Liver (tissue), 9 donors: ENCODE data around the gene DIP2A. TPM values are rescaled to one million over a fixed set of nuclear protein-coding genes. Genes with fewer than 3 reads are reported as not detected.

Experiments
- DNase-seq: peaks from one replicate; pipeline ENCODE4 v3.0.0-alpha.2; 2017; ENCODE audit warnings: low spot score
- H3K27ac ChIP-seq, 2 donors: one replicate each; pipeline ENCODE4 v1.7.0; 2013; ENCODE audit warnings: inconsistent platforms in 2 of 2, low read length in 2 of 2, control low read depth in 1 of 2, low read depth in 1 of 2, mild to moderate bottlenecking in 1 of 2
- H3K27me3 ChIP-seq, 4 donors: one replicate each; pipeline versions ENCODE4 v1.6.1 to v1.7.0; 2013; ENCODE audit warnings: low read length in 3 of 4, inconsistent platforms in 1 of 4, mild to moderate bottlenecking in 1 of 4, moderate library complexity in 1 of 4; ENCODE audit not compliant: control insufficient read depth in 4 of 4, insufficient read depth in 4 of 4
- H3K36me3 ChIP-seq, 4 donors: one replicate each; pipeline versions ENCODE4 v1.6.1 to v1.7.0; 2013; ENCODE audit warnings: low read length in 3 of 4, mild to moderate bottlenecking in 3 of 4, low read depth in 1 of 4, moderate library complexity in 1 of 4; ENCODE audit not compliant: control insufficient read depth in 4 of 4, insufficient read depth in 3 of 4
- H3K4me1 ChIP-seq, 4 donors: one replicate each; pipeline versions ENCODE4 v1.6.1 to v1.7.0; 2013; ENCODE audit warnings: low read length in 3 of 4, mild to moderate bottlenecking in 3 of 4, moderate library complexity in 1 of 4; ENCODE audit not compliant: control insufficient read depth in 4 of 4, insufficient read depth in 4 of 4
- H3K4me3 ChIP-seq, 3 donors: one replicate each; pipeline versions ENCODE4 v1.6.1 to v1.7.0; 2013; ENCODE audit warnings: low read length in 3 of 3, control low read depth in 1 of 3, low read depth in 1 of 3, mild to moderate bottlenecking in 1 of 3
- H3K9ac ChIP-seq, 2 donors: one replicate each; pipeline ENCODE4 v1.7.0; 2013; ENCODE audit warnings: low read length in 2 of 2, mild to moderate bottlenecking in 2 of 2, moderate library complexity in 2 of 2, control low read depth in 1 of 2, low read depth in 1 of 2
- H3K9me3 ChIP-seq, 4 donors: one replicate each; pipeline versions ENCODE4 v1.6.1 to v1.7.0; 2013; ENCODE audit warnings: low read length in 3 of 4; ENCODE audit not compliant: control insufficient read depth in 4 of 4
- EGR1 ChIP-seq, 2 donors: IDR thresholded peaks; 2 replicates each; pipeline ENCODE4 v1.6.1; 2016 to 2018; ENCODE audit warnings: antibody characterized with exemption in 2 of 2, low read depth in 2 of 2
- FOXA1 ChIP-seq: IDR thresholded peaks from 2 replicates; pipeline ENCODE4 v1.6.1; 2016; ENCODE audit warnings: antibody characterized with exemption
- FOXA2 ChIP-seq: IDR thresholded peaks from 2 replicates; pipeline ENCODE4 v1.6.1; 2016; ENCODE audit warnings: antibody characterized with exemption
- GABPA ChIP-seq, 2 donors: IDR thresholded peaks in 1 of 2; conservative IDR thresholded peaks in 1 of 2; 2 replicates each; pipeline ENCODE4 v1.6.1; 2016; ENCODE audit warnings: antibody characterized with exemption in 2 of 2, mild to moderate bottlenecking in 1 of 2, moderate library complexity in 1 of 2
- HNF4A ChIP-seq, 2 donors: conservative IDR thresholded peaks; 2 replicates each; pipeline ENCODE4 v1.6.1; 2016; ENCODE audit warnings: antibody characterized with exemption in 2 of 2, mild to moderate bottlenecking in 2 of 2
- HNF4G ChIP-seq: IDR thresholded peaks from 2 replicates; pipeline ENCODE4 v1.6.1; 2016; ENCODE audit warnings: antibody characterized with exemption
- JUND ChIP-seq, 2 donors: IDR thresholded peaks; 2 replicates each; pipeline ENCODE4 v1.6.1; 2016; ENCODE audit warnings: antibody characterized with exemption in 2 of 2
- NR2F2 ChIP-seq: IDR thresholded peaks from 2 replicates; pipeline ENCODE4 v1.6.1; 2016; ENCODE audit warnings: antibody characterized with exemption
- RAD21 ChIP-seq, 2 donors: IDR thresholded peaks; 2 replicates each; pipeline ENCODE4 v1.6.1; 2016; ENCODE audit warnings: antibody characterized with exemption in 2 of 2, mild to moderate bottlenecking in 2 of 2
- RXRA ChIP-seq, 2 donors: IDR thresholded peaks; 2 replicates each; pipeline ENCODE4 v1.6.1; 2017 to 2018; ENCODE audit warnings: antibody characterized with exemption in 2 of 2, mild to moderate bottlenecking in 1 of 2
- SP1 ChIP-seq: IDR thresholded peaks from 2 replicates; pipeline ENCODE4 v1.6.1; 2018; ENCODE audit warnings: antibody characterized with exemption, mild to moderate bottlenecking
- TAF1 ChIP-seq: conservative IDR thresholded peaks from 2 replicates; pipeline ENCODE4 v1.6.1; 2016; ENCODE audit warnings: antibody characterized with exemption, mild to moderate bottlenecking
- YY1 ChIP-seq: IDR thresholded peaks from 2 replicates; pipeline ENCODE4 v1.6.1; 2016; ENCODE audit warnings: antibody characterized with exemption, mild to moderate bottlenecking
- WGBS: extraction: QIAGEN DNeasy Blood & Tissue Kit; methylation state at CpG from one replicate; pipeline ENCODE4 v1.1.7; 2013; 5-methylcytosine and 5-hydroxymethylcytosine counted together
- polyA plus RNA-seq, 2 donors: library from polyadenylated mRNA; stranded (reverse) in 1 of 2; unstranded in 1 of 2; fragments of 200-250 nt in 1 of 2; fragments of >200 nt in 1 of 2; fragmentation: Nextera tagmentation in 1 of 2; extraction: Ambion mirVana in 1 of 2; gene quantifications; one replicate each; pipeline versions ENCODE4 v1.2.1 to v1.2.3, GENCODE V29; 2013 to 2015
- total RNA-seq, 2 donors: library from RNA; depleted of rRNA; stranded (reverse); fragments of >200 nt; gene quantifications; one replicate each; pipeline ENCODE4 v1.2.3, GENCODE V29; 2014
- TF ChIP-seq, protein P1 (sequence below): IDR thresholded peaks from 2 replicates; pipeline ENCODE4 v1.6.1; 2016; ENCODE audit warnings: antibody characterized with exemption
- TF ChIP-seq, protein P2 (sequence below): fragments of 150-350 bp; IDR thresholded peaks from 2 replicates; pipeline ENCODE4 v1.5.1; 2017; ENCODE audit warnings: improper control_type of control experiment, low read depth, low read length; ENCODE audit not compliant: missing input control
- TF ChIP-seq, protein P3 (sequence below): IDR thresholded peaks from 2 replicates; pipeline ENCODE4 v1.6.1; 2016; ENCODE audit warnings: antibody characterized with exemption
- TF ChIP-seq, protein P4 (sequence below): IDR thresholded peaks from 2 replicates; pipeline ENCODE4 v1.6.1; 2016; ENCODE audit warnings: antibody characterized with exemption
- TF ChIP-seq, protein P5 (sequence below): IDR thresholded peaks from 2 replicates; pipeline ENCODE4 v1.6.1; 2016; ENCODE audit warnings: antibody characterized with exemption, mild to moderate bottlenecking
- donor health status: healthy.
- donor health status: healthy.
- donor health status: healthy.
- donor health status: healthy.
- donor health status: healthy.

Gene DIP2A
- total and polyA plus RNA-seq, 4 donors = 3.8 to 21.7 (median 7.5) TPM

DNA sequence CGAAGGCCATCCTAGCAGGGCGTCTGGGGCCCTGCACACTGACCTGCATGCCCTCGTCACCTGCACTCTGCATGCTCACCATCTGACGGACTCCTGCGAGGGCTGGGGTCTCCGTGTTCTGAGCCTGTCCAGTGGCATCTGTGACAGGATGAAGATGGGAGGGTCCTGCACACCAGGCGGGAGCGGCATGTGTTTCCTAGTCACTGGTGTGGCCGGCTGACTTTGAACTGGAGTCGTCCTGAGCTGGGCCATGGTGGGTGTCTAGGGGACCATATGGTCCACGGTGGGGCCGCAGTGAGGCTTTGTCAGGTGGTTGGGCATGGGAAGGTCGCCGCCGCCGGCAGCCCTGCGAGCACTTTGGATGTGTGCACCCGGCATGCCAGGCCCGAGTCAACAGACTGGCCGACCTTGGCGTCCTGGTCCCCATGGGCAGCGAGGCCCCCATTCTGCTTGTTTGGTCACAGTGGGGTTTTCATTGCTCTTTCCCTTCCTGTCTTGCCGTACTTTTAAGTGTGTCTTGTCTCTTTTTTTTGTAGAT, 16.7 kb upstream of the DIP2A start:
- no peak for DNase-seq
- H3K4me1 ChIP-seq = no peaks in the 10 kb centered on the region
- no peaks in the 10 kb centered on the region for H3K27me3 ChIP-seq
- no peak overlapping the region for H3K4me3 ChIP-seq
- H3K9me3 ChIP-seq = no peaks in the 10 kb centered on the region
- TF ChIP-seq, protein P1, sequence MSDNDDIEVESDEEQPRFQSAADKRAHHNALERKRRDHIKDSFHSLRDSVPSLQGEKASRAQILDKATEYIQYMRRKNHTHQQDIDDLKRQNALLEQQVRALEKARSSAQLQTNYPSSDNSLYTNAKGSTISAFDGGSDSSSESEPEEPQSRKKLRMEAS = no peak
- TF ChIP-seq, protein P2, sequence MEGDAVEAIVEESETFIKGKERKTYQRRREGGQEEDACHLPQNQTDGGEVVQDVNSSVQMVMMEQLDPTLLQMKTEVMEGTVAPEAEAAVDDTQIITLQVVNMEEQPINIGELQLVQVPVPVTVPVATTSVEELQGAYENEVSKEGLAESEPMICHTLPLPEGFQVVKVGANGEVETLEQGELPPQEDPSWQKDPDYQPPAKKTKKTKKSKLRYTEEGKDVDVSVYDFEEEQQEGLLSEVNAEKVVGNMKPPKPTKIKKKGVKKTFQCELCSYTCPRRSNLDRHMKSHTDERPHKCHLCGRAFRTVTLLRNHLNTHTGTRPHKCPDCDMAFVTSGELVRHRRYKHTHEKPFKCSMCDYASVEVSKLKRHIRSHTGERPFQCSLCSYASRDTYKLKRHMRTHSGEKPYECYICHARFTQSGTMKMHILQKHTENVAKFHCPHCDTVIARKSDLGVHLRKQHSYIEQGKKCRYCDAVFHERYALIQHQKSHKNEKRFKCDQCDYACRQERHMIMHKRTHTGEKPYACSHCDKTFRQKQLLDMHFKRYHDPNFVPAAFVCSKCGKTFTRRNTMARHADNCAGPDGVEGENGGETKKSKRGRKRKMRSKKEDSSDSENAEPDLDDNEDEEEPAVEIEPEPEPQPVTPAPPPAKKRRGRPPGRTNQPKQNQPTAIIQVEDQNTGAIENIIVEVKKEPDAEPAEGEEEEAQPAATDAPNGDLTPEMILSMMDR = no peak
- TF ChIP-seq RAD21 (IDR thresholded peaks at IDR 0.05) = no peak
- TF ChIP-seq EGR1 (IDR thresholded peaks at IDR 0.05; ENCODE audit: low read depth in 2 of 2) = no peak
- TF ChIP-seq TAF1 = no peak
- TF ChIP-seq, protein P3, sequence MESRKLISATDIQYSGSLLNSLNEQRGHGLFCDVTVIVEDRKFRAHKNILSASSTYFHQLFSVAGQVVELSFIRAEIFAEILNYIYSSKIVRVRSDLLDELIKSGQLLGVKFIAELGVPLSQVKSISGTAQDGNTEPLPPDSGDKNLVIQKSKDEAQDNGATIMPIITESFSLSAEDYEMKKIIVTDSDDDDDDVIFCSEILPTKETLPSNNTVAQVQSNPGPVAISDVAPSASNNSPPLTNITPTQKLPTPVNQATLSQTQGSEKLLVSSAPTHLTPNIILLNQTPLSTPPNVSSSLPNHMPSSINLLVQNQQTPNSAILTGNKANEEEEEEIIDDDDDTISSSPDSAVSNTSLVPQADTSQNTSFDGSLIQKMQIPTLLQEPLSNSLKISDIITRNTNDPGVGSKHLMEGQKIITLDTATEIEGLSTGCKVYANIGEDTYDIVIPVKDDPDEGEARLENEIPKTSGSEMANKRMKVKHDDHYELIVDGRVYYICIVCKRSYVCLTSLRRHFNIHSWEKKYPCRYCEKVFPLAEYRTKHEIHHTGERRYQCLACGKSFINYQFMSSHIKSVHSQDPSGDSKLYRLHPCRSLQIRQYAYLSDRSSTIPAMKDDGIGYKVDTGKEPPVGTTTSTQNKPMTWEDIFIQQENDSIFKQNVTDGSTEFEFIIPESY = no peak
- TF ChIP-seq, protein P4, sequence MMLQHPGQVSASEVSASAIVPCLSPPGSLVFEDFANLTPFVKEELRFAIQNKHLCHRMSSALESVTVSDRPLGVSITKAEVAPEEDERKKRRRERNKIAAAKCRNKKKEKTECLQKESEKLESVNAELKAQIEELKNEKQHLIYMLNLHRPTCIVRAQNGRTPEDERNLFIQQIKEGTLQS = no peak
- TF ChIP-seq JUND (IDR thresholded peaks at IDR 0.05) = no peak
- no peak for TF ChIP-seq SP1
- no peak for TF ChIP-seq NR2F2
- TF ChIP-seq FOXA2 = no peak
- no peak for TF ChIP-seq HNF4G
- TF ChIP-seq FOXA1 = no peak
- no peak for TF ChIP-seq GABPA (IDR thresholded peaks at IDR 0.05 in 1 of 2, conservative IDR thresholded peaks at IDR 0.05 in 1 of 2)
- TF ChIP-seq RXRA (IDR thresholded peaks at IDR 0.05) = no peak
- TF ChIP-seq HNF4A (conservative IDR thresholded peaks at IDR 0.05) = no peak
- H3K9ac ChIP-seq = no peak overlapping the region
- H3K27ac ChIP-seq = no peak overlapping the region
- peaks cover 4 to 61% (median 24%) of the 10 kb centered on the region in 4 donors for H3K36me3 ChIP-seq
- 96% methylated on average over 23 of the region's 23 CpGs for WGBS

DNA sequence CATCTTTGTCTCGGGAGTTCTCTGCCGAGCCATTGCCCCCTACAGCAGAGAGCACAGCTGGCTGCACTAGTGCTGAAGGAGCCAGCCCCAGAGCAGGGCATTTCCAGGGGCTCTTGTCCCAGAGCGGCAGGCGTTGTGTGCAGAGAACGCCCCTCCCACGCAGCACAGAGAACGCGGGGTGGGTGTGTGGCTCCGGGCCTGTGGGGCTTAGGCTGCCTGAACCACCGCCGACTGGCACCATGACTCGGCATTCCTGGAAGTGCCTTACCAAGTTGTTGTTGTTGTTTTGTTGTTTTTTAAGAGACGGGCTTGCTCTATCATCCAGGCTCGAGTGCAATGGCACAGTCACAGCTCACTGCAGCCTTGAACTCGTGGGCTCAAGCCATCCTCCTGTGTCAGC, 15.8 kb upstream of the DIP2A start:
- 86% methylated on average over 15 of the region's 15 CpGs for WGBS

More for the DNA sequence above, 15.8 kb upstream of the DIP2A start:
- Histone ChIP-seq H3K9me3 (no peaks in the 10 kb centered on the region), H3K9ac (no peak overlapping the region), H3K27ac (no peak overlapping the region), H3K36me3 (peaks cover 4 to 55% (median 22%) of the 10 kb centered on the region in 4 donors), H3K4me3 (no peak overlapping the region), H3K4me1 (peaks cover 0 to under 1% (median 0%) of the 10 kb centered on the region in 4 donors), H3K27me3 (no peaks in the 10 kb centered on the region)
- no peak for DNase-seq
- TF ChIP-seq FOXA2 (no peak), RXRA (IDR thresholded peaks at IDR 0.05) (no peak), HNF4A (conservative IDR thresholded peaks at IDR 0.05) (no peak), YY1 (no peak), HNF4G (no peak), GABPA (IDR thresholded peaks at IDR 0.05 in 1 of 2, conservative IDR thresholded peaks at IDR 0.05 in 1 of 2) (no peak), EGR1 (IDR thresholded peaks at IDR 0.05; ENCODE audit: low read depth in 2 of 2) (no peak)
- TF ChIP-seq, protein P3 = no peak
- TF ChIP-seq, protein P4 = no peak
- TF ChIP-seq, protein P5, sequence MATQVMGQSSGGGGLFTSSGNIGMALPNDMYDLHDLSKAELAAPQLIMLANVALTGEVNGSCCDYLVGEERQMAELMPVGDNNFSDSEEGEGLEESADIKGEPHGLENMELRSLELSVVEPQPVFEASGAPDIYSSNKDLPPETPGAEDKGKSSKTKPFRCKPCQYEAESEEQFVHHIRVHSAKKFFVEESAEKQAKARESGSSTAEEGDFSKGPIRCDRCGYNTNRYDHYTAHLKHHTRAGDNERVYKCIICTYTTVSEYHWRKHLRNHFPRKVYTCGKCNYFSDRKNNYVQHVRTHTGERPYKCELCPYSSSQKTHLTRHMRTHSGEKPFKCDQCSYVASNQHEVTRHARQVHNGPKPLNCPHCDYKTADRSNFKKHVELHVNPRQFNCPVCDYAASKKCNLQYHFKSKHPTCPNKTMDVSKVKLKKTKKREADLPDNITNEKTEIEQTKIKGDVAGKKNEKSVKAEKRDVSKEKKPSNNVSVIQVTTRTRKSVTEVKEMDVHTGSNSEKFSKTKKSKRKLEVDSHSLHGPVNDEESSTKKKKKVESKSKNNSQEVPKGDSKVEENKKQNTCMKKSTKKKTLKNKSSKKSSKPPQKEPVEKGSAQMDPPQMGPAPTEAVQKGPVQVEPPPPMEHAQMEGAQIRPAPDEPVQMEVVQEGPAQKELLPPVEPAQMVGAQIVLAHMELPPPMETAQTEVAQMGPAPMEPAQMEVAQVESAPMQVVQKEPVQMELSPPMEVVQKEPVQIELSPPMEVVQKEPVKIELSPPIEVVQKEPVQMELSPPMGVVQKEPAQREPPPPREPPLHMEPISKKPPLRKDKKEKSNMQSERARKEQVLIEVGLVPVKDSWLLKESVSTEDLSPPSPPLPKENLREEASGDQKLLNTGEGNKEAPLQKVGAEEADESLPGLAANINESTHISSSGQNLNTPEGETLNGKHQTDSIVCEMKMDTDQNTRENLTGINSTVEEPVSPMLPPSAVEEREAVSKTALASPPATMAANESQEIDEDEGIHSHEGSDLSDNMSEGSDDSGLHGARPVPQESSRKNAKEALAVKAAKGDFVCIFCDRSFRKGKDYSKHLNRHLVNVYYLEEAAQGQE = no peak
- TF ChIP-seq, protein P1 = no peak
